IMR-90 (cell line): Measurements from ENCODE around the gene LAMC2.

Experiments used
- MAFK ChIP-seq: IDR thresholded peaks from 2 replicates; pipeline ENCODE4 v1.6.1; 2012; ENCODE audit warnings: low read depth, low read length, improper control_type of control experiment
- MXI1 ChIP-seq: IDR thresholded peaks from 2 replicates; pipeline ENCODE4 v1.6.1; 2012; ENCODE audit warnings: low read depth, mild to moderate bottlenecking, low read length, moderate library complexity, borderline replicate concordance
- POLR2A ChIP-seq: IDR thresholded peaks from 2 replicates; pipeline ENCODE4 v1.6.1; 2012; ENCODE audit warnings: mild to moderate bottlenecking, low read depth, low read length
- RCOR1 ChIP-seq: IDR thresholded peaks from 2 replicates; pipeline ENCODE4 v1.6.1; 2012; ENCODE audit warnings: mild to moderate bottlenecking, low read length, improper control_type of control experiment; ENCODE audit not compliant: insufficient replicate concordance
- TF ChIP-seq, protein P1 (sequence below): conservative IDR thresholded peaks from 2 replicates; pipeline ENCODE4 v1.5.1; 2012; ENCODE audit warnings: mild to moderate bottlenecking, low read depth, low read length, improper control_type of control experiment
- TF ChIP-seq, protein P2 (sequence below): fragments of 150-350 bp; IDR thresholded peaks from 2 replicates; pipeline ENCODE4 v1.6.1; 2016; ENCODE audit warnings: low read depth, mild to moderate bottlenecking, low read length, moderate library complexity, borderline replicate concordance
- TF ChIP-seq, protein P3 (sequence below): fragments of 150-350 bp; IDR thresholded peaks from 2 replicates; pipeline ENCODE4 v1.6.1; 2017; ENCODE audit warnings: mild to moderate bottlenecking, antibody characterized with exemption, low read length, low read depth

DNA sequence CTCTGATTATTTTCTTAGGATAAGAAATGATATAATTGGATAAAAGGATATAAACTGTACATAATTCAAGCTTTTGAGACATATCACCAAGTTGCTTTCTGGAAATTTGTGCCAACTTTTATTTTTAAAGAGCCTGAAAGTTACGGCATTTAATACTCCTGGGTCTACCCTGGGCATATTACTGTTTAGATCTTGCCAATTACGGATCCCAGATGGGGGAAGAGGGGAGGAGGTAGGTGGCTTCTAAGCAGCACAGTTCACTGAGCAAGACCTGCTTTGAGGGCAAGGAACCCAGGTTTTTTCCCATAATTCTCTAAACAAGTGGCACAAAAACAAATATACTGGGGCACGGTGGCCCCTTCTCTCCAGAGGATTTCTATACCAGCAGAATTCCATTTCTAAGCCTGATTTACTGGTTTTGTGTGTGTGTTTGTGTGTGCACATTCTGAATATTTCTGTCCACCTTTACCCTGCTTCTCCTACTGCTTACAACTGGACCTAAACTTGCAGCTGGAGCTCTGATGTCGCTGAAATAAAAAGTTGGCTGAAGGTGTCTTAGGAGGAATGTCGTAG is 76.7 kb downstream of the LAMC2 start:
- TF ChIP-seq, protein P1, sequence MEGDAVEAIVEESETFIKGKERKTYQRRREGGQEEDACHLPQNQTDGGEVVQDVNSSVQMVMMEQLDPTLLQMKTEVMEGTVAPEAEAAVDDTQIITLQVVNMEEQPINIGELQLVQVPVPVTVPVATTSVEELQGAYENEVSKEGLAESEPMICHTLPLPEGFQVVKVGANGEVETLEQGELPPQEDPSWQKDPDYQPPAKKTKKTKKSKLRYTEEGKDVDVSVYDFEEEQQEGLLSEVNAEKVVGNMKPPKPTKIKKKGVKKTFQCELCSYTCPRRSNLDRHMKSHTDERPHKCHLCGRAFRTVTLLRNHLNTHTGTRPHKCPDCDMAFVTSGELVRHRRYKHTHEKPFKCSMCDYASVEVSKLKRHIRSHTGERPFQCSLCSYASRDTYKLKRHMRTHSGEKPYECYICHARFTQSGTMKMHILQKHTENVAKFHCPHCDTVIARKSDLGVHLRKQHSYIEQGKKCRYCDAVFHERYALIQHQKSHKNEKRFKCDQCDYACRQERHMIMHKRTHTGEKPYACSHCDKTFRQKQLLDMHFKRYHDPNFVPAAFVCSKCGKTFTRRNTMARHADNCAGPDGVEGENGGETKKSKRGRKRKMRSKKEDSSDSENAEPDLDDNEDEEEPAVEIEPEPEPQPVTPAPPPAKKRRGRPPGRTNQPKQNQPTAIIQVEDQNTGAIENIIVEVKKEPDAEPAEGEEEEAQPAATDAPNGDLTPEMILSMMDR: no peak
- TF ChIP-seq MXI1 (no peak), MAFK (no peak), RCOR1 (no peak), POLR2A (no peak)
- TF ChIP-seq, protein P2, sequence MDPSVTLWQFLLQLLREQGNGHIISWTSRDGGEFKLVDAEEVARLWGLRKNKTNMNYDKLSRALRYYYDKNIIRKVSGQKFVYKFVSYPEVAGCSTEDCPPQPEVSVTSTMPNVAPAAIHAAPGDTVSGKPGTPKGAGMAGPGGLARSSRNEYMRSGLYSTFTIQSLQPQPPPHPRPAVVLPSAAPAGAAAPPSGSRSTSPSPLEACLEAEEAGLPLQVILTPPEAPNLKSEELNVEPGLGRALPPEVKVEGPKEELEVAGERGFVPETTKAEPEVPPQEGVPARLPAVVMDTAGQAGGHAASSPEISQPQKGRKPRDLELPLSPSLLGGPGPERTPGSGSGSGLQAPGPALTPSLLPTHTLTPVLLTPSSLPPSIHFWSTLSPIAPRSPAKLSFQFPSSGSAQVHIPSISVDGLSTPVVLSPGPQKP: no peak
- TF ChIP-seq, protein P3, sequence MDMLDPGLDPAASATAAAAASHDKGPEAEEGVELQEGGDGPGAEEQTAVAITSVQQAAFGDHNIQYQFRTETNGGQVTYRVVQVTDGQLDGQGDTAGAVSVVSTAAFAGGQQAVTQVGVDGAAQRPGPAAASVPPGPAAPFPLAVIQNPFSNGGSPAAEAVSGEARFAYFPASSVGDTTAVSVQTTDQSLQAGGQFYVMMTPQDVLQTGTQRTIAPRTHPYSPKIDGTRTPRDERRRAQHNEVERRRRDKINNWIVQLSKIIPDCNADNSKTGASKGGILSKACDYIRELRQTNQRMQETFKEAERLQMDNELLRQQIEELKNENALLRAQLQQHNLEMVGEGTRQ: no peak
